ENCODE data around the gene CATSPER3.

The CATSPER3 gene

GRCh38 chr5:135031813-135032694, 64.3 kb downstream of the CATSPER3 start:
- no peak for DNase-seq

DNA sequence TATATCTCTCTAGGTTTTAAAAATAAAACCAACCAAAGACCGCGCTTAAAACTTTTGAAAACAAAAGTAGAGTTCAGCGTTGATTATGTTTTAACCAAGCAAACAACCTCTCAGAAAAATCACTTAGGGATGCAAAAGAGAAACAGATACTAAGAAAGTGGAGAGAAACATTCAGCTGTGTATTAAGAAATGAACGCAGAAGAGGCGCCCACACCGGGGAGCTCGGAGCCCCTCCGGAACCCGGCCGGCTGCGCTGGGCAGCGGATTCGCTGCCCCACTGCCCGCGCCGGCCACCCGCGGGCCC, 64.9 kb downstream of the CATSPER3 start:
- DNase-seq: no peak

DNA sequence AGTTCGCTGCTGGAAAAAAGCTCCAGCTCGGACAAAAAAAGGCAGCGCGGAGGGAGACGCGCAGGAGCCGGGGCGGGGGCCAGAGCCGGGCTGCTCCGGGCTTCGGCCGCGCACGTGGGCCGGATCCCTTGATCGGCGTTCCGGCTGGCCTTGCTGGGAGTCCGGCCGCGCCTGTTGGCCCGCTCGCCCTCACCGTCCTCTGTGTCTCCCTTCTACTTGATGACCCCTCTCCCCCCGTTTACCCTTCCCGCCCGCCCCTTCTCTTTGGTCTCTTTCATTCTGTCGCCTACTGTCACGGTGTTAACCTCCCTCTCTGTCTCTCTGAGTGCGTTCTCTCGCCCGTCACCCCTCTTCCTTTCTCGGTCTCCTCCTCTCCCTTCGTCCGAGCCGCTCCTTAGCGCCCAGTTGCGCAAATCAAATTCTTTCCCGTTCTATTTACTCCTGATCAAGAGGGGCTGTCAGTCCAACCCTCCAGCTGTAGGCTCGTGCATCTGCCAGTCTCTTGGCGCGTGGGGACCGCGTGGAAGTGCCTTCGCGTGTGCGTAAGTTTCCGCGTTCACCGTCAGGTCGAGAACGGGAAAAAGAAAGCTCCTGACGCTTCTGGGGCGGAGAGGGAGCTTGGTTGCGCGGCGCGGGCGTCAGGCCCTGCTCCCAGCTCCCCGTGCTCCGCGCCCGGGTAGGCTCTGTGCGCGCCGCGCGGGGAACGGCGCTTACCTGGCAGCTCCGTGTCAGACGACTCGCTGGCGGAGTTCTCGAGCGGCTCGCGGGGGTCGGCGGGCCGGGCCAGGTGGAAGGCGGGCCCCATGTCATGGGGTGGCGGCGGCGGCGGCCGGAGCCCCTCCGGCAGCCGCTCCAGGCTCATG, 65.5 kb downstream of the CATSPER3 start:
- no peak for DNase-seq

GRCh38 chr5:135033901-135034235, 66.2 kb downstream of the CATSPER3 start, which contains the start of gene PITX1:
PITX1 (minus strand) TSS chr5:135034228; CDS start chr5:135033881, 347 bp downstream.
- no peak for DNase-seq

- peak; percentile 51 for DNase-seq
These were observed 66.7 kb downstream of the CATSPER3 start for GRCh38 chr5:135034236-135034962.

DNA sequence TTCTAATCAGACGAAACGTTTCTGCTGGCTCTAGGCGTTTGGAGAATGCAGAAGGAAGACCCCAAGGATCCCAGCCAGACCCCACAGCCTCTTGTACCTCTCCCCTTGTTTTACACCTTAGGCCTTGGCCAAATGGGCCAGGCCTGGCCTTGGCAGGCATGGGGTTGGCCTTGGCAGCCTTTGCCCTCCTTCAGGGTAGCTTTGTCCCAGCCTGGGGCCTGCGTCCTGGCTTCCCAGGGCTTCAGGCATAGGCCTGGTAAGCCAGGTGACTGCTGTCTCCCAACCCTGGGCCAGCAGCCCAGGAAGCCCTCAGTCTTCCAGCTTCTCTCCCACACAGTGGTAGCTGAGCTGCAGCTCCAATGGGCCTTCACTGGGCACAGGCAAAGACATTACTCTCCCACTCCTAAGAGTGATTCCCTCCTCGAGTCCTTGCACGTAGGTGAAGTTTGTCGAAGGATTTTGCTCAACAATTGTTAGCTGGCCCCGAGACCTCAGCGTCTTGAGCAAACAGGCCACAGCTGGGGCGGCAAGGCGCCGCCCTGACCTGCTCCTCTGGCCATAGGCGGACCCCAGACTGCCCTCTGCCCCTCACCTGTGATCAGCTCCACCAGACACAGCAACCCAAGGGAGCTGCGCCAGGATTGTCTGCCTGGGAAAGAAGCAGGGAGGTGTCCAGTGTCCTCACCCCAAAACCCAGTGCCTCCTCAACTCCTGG, 67.4 kb downstream of the CATSPER3 start:
- DNase-seq: no peak

GRCh38 chr5:135035678-135036030, 67.9 kb downstream of the CATSPER3 start:
- DNase-seq: no peak

- DNase-seq: no peak
These were observed 68.7 kb downstream of the CATSPER3 start for GRCh38 chr5:135036405-135036804.

DNA sequence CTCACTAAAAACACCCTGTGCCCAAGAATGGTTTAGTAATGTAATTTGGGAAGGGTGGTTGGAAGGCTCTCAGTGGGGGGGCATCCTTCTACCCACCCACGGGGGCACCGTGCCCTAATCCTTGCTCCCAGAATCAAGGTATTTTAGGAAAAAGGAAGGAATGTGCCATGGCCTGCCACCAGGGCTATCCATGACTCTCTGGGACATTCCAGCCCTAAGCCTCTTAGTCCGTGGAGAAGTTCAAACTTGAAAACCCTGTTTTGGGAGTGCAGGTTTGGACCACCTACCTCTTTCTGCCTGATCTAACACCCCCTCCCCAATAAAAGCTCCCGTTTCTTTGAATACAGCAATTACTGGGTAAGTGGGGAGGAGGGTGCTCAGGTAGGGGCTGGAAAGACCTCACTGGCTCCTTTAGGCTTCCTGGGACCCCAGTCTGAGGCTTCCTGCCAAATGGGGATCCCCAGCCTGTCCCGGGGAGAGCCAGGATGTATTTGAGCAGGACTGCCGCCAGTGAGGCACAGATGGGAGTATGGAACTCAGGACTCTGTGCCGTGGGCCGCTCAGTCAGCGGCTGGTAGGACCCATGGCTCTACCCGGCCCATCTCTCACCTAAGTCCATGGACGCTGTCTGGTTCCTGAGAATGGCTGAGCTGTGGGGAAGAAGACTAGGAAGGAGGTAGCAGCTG, 70.0 kb downstream of the CATSPER3 start:
- no peak for DNase-seq

DNA sequence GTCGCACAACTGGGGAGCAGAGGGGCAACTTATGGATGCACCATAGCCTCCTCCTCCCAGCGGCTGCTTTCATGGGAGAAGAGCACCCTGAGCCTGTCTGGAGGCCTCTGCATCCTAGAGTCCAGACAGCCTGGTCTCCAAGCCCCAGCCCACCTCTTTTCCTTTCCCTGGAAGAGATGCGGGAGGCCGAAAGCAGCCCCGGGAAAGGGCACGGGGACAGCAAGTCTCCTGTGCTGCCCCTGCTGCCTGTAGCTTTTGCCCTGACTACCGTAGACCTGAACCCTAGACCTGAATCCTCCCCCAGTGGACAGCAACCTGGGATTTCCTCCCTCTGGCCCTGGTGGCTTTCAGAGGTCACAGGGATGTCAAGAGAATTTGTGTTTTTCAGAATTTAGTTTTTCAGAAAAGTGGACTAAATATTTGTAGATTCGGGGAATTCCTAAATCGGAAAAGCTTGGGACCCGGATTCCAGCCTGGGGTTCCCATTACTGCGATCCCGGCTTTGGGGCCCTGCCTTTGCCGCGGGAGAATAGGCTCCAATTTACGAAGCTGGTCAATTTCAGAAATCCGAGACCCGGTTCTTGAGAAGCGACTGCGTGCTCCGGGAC, 70.6 kb downstream of the CATSPER3 start:
- DNase-seq: no peak

- no peak for DNase-seq
These were observed 71.1 kb downstream of the CATSPER3 start for GRCh38 chr5:135038813-135039270.

DNA sequence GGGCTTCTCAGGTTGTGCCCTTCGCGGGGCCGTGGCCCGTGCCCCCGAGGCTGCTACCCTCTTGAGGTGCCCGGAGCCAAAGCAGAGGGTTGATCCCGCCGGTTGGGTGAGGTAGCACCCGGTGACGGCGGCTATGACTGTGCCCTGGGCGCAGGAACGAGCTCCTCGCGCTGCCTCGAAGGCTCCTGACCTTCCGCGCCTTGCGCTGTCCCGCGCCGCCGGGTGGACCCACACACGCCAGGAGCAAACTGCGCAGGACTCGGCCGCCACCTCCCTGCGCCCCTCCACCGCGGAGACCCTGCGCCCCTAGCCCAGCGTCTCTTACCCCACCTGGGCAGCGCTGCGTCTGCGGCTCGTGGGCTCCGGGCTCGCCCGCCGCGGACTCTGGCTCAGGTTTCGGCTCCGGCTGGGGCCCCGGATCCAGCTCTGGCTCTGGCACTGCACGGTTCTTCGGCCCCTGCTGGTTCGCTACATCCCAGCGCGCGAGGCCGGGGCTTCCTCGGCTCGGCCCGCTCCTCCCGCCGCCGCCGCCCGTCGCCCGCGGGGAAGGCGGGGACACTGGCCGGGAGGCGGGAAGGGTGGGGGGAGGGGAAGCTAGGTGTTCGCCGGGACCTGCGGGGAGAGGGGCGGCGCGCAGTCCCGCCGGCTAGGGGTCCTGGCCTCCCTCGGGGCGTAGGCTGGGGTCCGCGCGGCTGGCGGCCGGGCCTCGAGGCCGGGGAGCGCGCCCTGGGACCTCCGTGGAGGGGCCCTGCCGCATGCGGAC, 71.7 kb downstream of the CATSPER3 start:
- no peak for DNase-seq

- DNase-seq: no peak
These were observed 72.3 kb downstream of the CATSPER3 start for GRCh38 chr5:135040034-135040332.

GRCh38 chr5:135040333-135041144, 72.8 kb downstream of the CATSPER3 start:
- DNase-seq: no peak

DNA sequence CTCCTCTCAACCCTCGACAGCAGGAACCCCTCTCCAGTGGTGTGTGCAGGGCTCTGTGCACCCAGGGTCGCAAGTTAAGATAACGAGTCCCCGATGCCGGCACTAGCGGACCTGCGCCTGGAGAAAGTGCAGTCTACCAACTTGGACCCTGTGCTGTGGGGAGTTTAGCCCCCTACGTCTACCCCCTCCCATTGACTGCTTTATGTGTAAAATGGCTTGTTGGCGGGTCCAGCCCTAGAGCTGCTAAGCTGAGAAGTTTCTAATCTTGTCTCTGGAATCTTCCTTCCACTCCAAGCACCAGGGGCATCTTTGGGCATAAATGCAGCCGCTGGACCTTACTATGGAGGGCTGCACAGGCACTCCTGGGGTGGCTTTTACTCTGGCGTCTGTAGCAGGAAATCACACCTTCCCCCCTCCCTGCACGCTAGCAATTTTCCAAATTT, 73.5 kb downstream of the CATSPER3 start:
- DNase-seq: no peak

DNA sequence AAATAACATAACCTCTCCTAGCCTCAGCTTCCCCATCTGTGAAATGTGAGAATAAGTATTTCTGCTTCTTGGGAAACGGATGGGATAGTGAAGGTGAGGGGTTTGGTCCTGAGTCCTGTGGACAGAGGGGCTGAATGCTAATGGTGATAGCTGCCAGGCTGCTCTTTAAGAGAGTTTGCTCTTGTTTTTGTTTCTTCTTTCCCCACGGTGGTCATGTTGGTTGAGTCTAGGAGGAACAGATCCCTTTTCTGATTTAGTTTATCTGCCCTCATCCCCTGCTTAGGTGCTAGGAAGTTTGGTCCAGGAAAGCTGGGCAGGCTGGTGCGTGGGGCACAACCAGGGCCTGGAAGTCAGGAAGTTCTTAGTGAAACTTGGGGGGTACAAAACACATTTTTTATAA, 74.0 kb downstream of the CATSPER3 start:
- no peak for DNase-seq

DNA sequence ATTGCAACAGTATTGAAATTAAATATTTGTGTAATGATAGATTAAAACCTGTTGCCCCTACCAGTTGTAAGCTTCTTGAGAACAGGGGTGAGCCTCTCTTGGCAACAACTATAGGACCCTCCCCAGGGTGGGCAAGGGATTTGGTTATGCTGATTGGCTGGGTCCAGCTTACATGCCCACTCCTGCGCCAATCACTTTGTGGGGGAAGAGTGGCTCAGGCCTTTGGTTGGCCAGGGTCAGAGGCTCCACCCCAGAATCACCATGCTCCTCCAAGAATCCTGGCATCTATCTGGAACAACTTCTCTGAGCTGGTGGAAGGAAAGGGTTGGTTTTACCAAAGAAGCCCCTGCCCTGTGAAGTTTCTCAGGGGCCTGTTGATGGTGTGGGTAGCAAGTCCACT, 74.9 kb downstream of the CATSPER3 start:
- no peak for DNase-seq

- no peak for DNase-seq
These were observed 77.8 kb downstream of the CATSPER3 start for GRCh38 chr5:135045488-135045887.

DNA sequence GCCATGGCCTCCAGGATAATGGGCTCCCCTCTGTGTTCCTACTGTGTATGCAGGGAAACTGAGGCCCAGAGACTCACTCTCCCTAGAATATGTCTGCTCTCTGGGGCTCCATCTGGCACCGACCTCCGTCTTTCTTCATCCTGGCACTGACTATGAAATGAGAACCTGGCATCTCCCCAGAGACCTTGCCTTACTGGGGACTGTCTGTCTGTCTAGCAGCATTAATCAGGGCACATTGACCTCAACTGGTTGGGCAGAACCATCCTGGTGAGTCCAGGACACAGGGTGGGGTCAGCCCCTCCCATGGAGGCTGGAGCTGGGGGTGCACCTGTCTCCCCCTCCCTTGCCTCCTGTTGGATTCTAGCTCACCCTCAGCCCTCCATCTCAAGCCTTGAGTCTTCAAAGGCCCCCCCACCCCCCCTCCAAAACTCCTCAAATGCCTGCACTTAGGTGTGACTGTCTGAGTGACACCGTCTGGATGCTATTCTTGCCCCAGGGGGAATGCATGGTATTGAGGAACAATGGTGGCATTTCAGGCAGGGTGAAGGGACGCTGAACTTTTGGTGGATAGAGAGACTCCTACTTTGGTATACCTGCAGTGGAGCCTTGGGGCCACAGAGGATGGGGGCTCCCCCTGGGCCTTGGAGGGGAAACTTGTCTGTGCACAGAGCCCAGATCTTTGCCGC, 79.1 kb downstream of the CATSPER3 start:
- no peak for DNase-seq

GRCh38 chr5:135047347-135047695, 79.6 kb downstream of the CATSPER3 start:
- DNase-seq: no peak
